H1 (cell line): ENCODE measurements around the gene ADGRG7. TPM values are rescaled to one million over a fixed set of nuclear protein-coding genes. Genes with fewer than 3 reads are reported as not detected.

Experiments
- CTCF ChIA-PET: fragments of 300-600 bp; sonication (Branson Sonifier 250); formaldehyde crosslinking; loops from one replicate; lab custom pipeline; 2021; ENCODE audit not compliant: partially characterized antibody; lab: Charles Lee
- POLR2A ChIA-PET: fragments of 300-600 bp; sonication (Branson Sonifier 250); formaldehyde crosslinking; loops from one replicate; lab custom pipeline; 2021; ENCODE audit warnings: inconsistent platforms; ENCODE audit not compliant: partially characterized antibody; lab: Charles Lee
- DNase-seq, 2 experiments: peaks; one replicate each; pipeline versions ENCODE4 v3.0.0 to v3.0.0-alpha.2; 2010 to 2022; ENCODE audit warnings: low spot score in 2 of 2, low read depth in 1 of 2, mixed read lengths in 1 of 2
- FAIRE-seq: peaks from 2 replicates; lab custom pipeline; 2011; peaks lifted over from hg19 to GRCh38; lab: Jason Lieb, UNC
- H2AFZ ChIP-seq: 2 replicates; pipeline ENCODE4 v1.8.1; 2012; ENCODE audit warnings: low read length, inconsistent platforms
- H2AK5ac ChIP-seq: 2 replicates; pipeline ENCODE4 v1.6.1; 2013; ENCODE audit warnings: low read depth, low read length
- H2BK120ac ChIP-seq: replicated peaks from 2 replicates; pipeline ENCODE3; 2013; ENCODE audit warnings: low read depth, low read length, inconsistent platforms
- H2BK12ac ChIP-seq: 2 replicates; pipeline ENCODE4 v1.6.1; 2013; ENCODE audit warnings: low read depth, low read length
- H2BK15ac ChIP-seq: 2 replicates; pipeline ENCODE4 v1.6.1; 2013; ENCODE audit warnings: low read length
- H2BK20ac ChIP-seq: 2 replicates; pipeline ENCODE4 v1.6.1; 2013; ENCODE audit warnings: low read length
- H2BK5ac ChIP-seq: 2 replicates; pipeline ENCODE4 v1.6.1; 2013; ENCODE audit warnings: low read depth, low read length
- H3K14ac ChIP-seq: 2 replicates; pipeline ENCODE4 v1.6.1; 2013; ENCODE audit warnings: inconsistent platforms; ENCODE audit not compliant: insufficient read length
- H3K18ac ChIP-seq: 2 replicates; pipeline ENCODE4 v1.6.1; 2013; ENCODE audit warnings: low read length; ENCODE audit errors: extremely low read depth
- H3K23ac ChIP-seq: 2 replicates; pipeline ENCODE4 v1.6.1; 2013; ENCODE audit warnings: inconsistent platforms; ENCODE audit not compliant: insufficient read length
- H3K23me2 ChIP-seq: 2 replicates; pipeline ENCODE4 v1.6.1; 2013; ENCODE audit warnings: low read depth, low read length
- H3K27ac ChIP-seq: 2 replicates; pipeline ENCODE4 v1.6.1; 2011; ENCODE audit warnings: low read depth, low read length, inconsistent platforms
- H3K27me3 ChIP-seq, 4 experiments: replicated peaks in 1 of 4; 1 replicate in 1 of 4; 2 replicates in 3 of 4; pipeline versions ENCODE4 v1.6.1 to v1.8.1; 2011 to 2013; ENCODE audit warnings: low read length in 3 of 4, mild to moderate bottlenecking in 3 of 4, inconsistent platforms in 2 of 4, mixed read lengths in 2 of 4, moderate library complexity in 1 of 4; ENCODE audit not compliant: control insufficient read depth in 3 of 4, insufficient read depth in 3 of 4; ENCODE audit errors: extremely low read depth in 1 of 4
- H3K36me3 ChIP-seq, 4 experiments: 2 replicates each; pipeline versions ENCODE4 v1.6.1 to v1.8.1; 2011 to 2013; ENCODE audit warnings: mild to moderate bottlenecking in 4 of 4, low read length in 3 of 4, moderate library complexity in 2 of 4, control low read depth in 1 of 4, inconsistent platforms in 1 of 4; ENCODE audit not compliant: insufficient read depth in 4 of 4, control insufficient read depth in 2 of 4
- H3K4ac ChIP-seq: replicated peaks from 2 replicates; pipeline ENCODE3; 2013; ENCODE audit warnings: low read length, low read depth, mixed read lengths, inconsistent platforms; ENCODE audit not compliant: insufficient read length
- H3K4me1 ChIP-seq, 4 experiments: replicated peaks in 1 of 4; 1 replicate in 1 of 4; 2 replicates in 3 of 4; pipeline versions ENCODE4 v1.6.1 to v1.8.1; 2011 to 2013; ENCODE audit warnings: low read length in 3 of 4, inconsistent platforms in 2 of 4, mixed read lengths in 1 of 4; ENCODE audit not compliant: insufficient read depth in 4 of 4, control insufficient read depth in 3 of 4
- H3K4me2 ChIP-seq, 2 experiments: 2 replicates each; pipeline versions ENCODE4 v1.6.1 to v1.8.1; 2011 to 2013; ENCODE audit warnings: low read depth in 2 of 2, low read length in 2 of 2, control low read depth in 1 of 2, inconsistent platforms in 1 of 2, mild to moderate bottlenecking in 1 of 2; ENCODE audit not compliant: insufficient read depth in 1 of 2
- H3K4me3 ChIP-seq, 4 experiments: fragments of 200-600, 300-600 bp in 1 of 4; sonication (generic), shearing (Covaris generic), sonication (Bioruptor Twin) in 1 of 4; 2 replicates each; pipeline versions ENCODE4 v1.5.1 to v1.8.1; 2011 to 2016; ENCODE audit warnings: low read length in 4 of 4, low read depth in 3 of 4, control low read depth in 2 of 4, inconsistent platforms in 2 of 4, mild to moderate bottlenecking in 2 of 4, mixed read lengths in 1 of 4, moderate library complexity in 1 of 4; ENCODE audit not compliant: insufficient read depth in 2 of 4; ENCODE audit errors: extremely low read depth in 1 of 4
- H3K56ac ChIP-seq: replicated peaks from 2 replicates; pipeline ENCODE3; 2013; ENCODE audit warnings: low read depth, mild to moderate bottlenecking, mixed read lengths, low read length, inconsistent platforms; ENCODE audit not compliant: insufficient read length
- H3K79me1 ChIP-seq: 2 replicates; pipeline ENCODE4 v1.6.1; 2013; ENCODE audit warnings: low read depth, low read length, control low read depth
- H3K79me2 ChIP-seq, 2 experiments: 2 replicates each; pipeline versions ENCODE4 v1.6.1 to v1.8.1; 2012 to 2013; ENCODE audit warnings: low read length in 2 of 2, mild to moderate bottlenecking in 2 of 2, inconsistent platforms in 1 of 2; ENCODE audit not compliant: insufficient read depth in 2 of 2, control insufficient read depth in 1 of 2
- H3K9ac ChIP-seq, 4 experiments: replicated peaks in 1 of 4; 1 replicate in 1 of 4; 2 replicates in 3 of 4; pipeline versions ENCODE4 v1.6.1 to v1.8.1; 2011 to 2013; ENCODE audit warnings: low read depth in 3 of 4, low read length in 3 of 4, control low read depth in 2 of 4, mild to moderate bottlenecking in 2 of 4, moderate library complexity in 2 of 4, inconsistent platforms in 1 of 4; ENCODE audit errors: extremely low read depth in 1 of 4
- H3K9me3 ChIP-seq, 2 experiments: 2 replicates each; pipeline versions ENCODE4 v1.6.1 to v1.8.1; 2012 to 2013; ENCODE audit warnings: mild to moderate bottlenecking in 2 of 2, moderate library complexity in 2 of 2, control low read depth in 1 of 2, inconsistent platforms in 1 of 2, low read depth in 1 of 2, low read length in 1 of 2, mixed read lengths in 1 of 2; ENCODE audit not compliant: insufficient read depth in 2 of 2
- H4K20me1 ChIP-seq, 2 experiments: replicated peaks in 1 of 2; 2 replicates each; pipeline versions ENCODE3 to v1.8.1; 2011 to 2013; ENCODE audit warnings: inconsistent platforms in 2 of 2, low read length in 2 of 2, mild to moderate bottlenecking in 1 of 2; ENCODE audit not compliant: insufficient read depth in 2 of 2, control insufficient read depth in 1 of 2
- H4K5ac ChIP-seq: 2 replicates; pipeline ENCODE4 v1.6.1; 2013; ENCODE audit warnings: low read length, low read depth, mixed read lengths, inconsistent platforms; ENCODE audit not compliant: insufficient read length
- H4K8ac ChIP-seq: 2 replicates; pipeline ENCODE4 v1.8.0; 2013; ENCODE audit warnings: mild to moderate bottlenecking, moderate library complexity, low read length, inconsistent platforms; ENCODE audit not compliant: insufficient read depth; ENCODE audit errors: extremely low read depth
- H4K91ac ChIP-seq: replicated peaks from 2 replicates; pipeline ENCODE3; 2013; ENCODE audit warnings: low read length, mixed read lengths, inconsistent platforms; ENCODE audit not compliant: insufficient read length
- CEBPB ChIP-seq: IDR thresholded peaks from 2 replicates; pipeline ENCODE4 v1.6.1; 2012; ENCODE audit warnings: low read depth, low read length
- CREB1 ChIP-seq: IDR thresholded peaks from 2 replicates; pipeline ENCODE4 v1.6.1; 2012; ENCODE audit warnings: inconsistent platforms
- RBBP5 ChIP-seq: IDR thresholded peaks from 2 replicates; pipeline ENCODE4 v1.7.1; 2012; ENCODE audit warnings: low read depth, mild to moderate bottlenecking, inconsistent platforms, low read length, moderate library complexity, borderline replicate concordance
- SP1 ChIP-seq: IDR thresholded peaks from 2 replicates; pipeline ENCODE4 v1.6.1; 2011; ENCODE audit warnings: low read depth, low read length
- YY1 ChIP-seq: IDR thresholded peaks from 2 replicates; pipeline ENCODE4 v1.6.1; 2011; ENCODE audit warnings: low read depth, mild to moderate bottlenecking, low read length
- WGBS, 2 experiments: shearing (Covaris generic) in 1 of 2; methylation state at CpG; one replicate each; pipeline versions ENCODE4 v1.1.6 to v1.1.7; 2013 to 2015; ENCODE audit warnings: low lambda C conversion rate in 2 of 2, mixed read lengths in 2 of 2, inconsistent platforms in 1 of 2, low coverage in 1 of 2, missing lambda C conversion rate in 1 of 2; ENCODE audit not compliant: insufficient replicate concordance in 2 of 2, insufficient coverage in 1 of 2, insufficient read length in 1 of 2; ENCODE audit errors: extremely low coverage in 1 of 2, missing lambda C conversion rate in 1 of 2; 5-methylcytosine and 5-hydroxymethylcytosine counted together
- polyA plus RNA-seq, 7 experiments: library from polyadenylated mRNA; depleted of rRNA in 3 of 7; stranded (reverse) in 5 of 7; unstranded in 2 of 7; fragments of >200 nt in 5 of 7; fragments of 200-250 nt in 2 of 7; gene quantifications; 1 replicate in 5 of 7; 2 replicates in 1 of 7; 4 replicates in 1 of 7; pipeline versions ENCODE4 v1.2.1 to v1.2.3, GENCODE V29; 2011 to 2013; ENCODE audit warnings: missing spikeins in 2 of 7, mixed read lengths in 2 of 7
- total RNA-seq: library from RNA; stranded (reverse); fragmentation: NEBNext Ultra II Directional; extraction: Animal tissue kit (Norgen Biotek cat#: 25700); gene quantifications from 2 replicates; pipeline ENCODE4 v1.2.1, GENCODE V29; 2021

The ADGRG7 gene
- total and polyA plus RNA-seq, 2 of the 8 experiments (the other 6 are each of a cell fraction or from before 2014, with no cell fraction given): not detected

DNA sequence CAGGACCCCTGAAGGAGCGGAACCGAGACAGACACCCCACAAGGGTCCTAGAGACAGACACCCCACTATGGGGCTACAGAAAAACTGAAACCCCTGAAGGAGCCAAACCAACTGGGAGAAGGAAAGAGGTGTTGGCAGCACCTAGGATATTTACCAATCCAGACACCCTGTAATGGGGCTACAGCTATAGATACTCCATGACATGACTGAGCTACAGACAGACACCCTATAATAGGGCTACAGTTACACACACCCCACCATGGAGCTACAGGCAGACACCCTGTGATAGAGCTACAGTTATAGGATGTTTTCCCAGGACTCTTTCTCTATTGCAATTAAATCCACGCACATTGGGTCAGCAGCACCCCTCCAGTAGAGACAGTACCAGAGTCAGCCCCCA lies 22.6 kb upstream of the ADGRG7 start:
- no peak overlapping the region for H2AFZ ChIP-seq
- H2BK5ac ChIP-seq: no peak overlapping the region
- H2AK5ac ChIP-seq: no peak overlapping the region
- POLR2A ChIA-PET: no interaction called here
- no peak overlapping the region for H3K18ac ChIP-seq
- no peak overlapping the region for H4K8ac ChIP-seq
- no peaks in the 10 kb centered on the region for H4K20me1 ChIP-seq
- no peak overlapping the region for H2BK20ac ChIP-seq
- no peak overlapping the region for H3K4me2 ChIP-seq
- no peak overlapping the region for H4K91ac ChIP-seq
- no peak overlapping the region for H3K4me3 ChIP-seq
- CTCF ChIA-PET: interaction anchor here (0.7 to 9.8 kb wide), 2 partner anchors 124 to 241 kb away, joined by 3 to 229 read pairs; no protein-coding TSS in a partner anchor
- H2BK12ac ChIP-seq: no peak overlapping the region
- no peak overlapping the region for H3K23ac ChIP-seq
- FAIRE-seq (no peak), DNase-seq (no peak)
- H3K27me3 ChIP-seq: peaks cover 0 to 1% (median 0%) of the 10 kb centered on the region in 4 experiments; a peak in 1 of 7 replicates
- H3K4ac ChIP-seq: no peak overlapping the region
- H3K4me1 ChIP-seq: peaks cover 0 to 3% (median 0%) of the 10 kb centered on the region in 4 experiments; a peak in 1 of 7 replicates
- H2BK120ac ChIP-seq: no peak overlapping the region
- H4K5ac ChIP-seq: no peak overlapping the region
- H3K79me2 ChIP-seq: no peaks in the 10 kb centered on the region
- no peak overlapping the region for H3K27ac ChIP-seq
- H3K56ac ChIP-seq: no peak overlapping the region
- no peak overlapping the region for H3K9ac ChIP-seq
- no peaks in the 10 kb centered on the region for H3K79me1 ChIP-seq
- WGBS, 2 experiments: 92% methylated on average over 3 of the region's 3 CpGs; no CpG with 5 or more reads in 1 of the 2 experiments
- no peak overlapping the region for H2BK15ac ChIP-seq
- peaks cover 4 to 8% of the 10 kb centered on the region in 2 experiments for H3K9me3 ChIP-seq
- H3K36me3 ChIP-seq: no peaks in the 10 kb centered on the region
- H3K14ac ChIP-seq: no peak overlapping the region
- H3K23me2 ChIP-seq: no peaks in the 10 kb centered on the region
- TF ChIP-seq CEBPB (no peak), SP1 (no peak), CREB1 (no peak), RBBP5 (no peak), YY1 (no peak)
